ENCODE data around the gene EDNRA.

EDNRA gene

DNA sequence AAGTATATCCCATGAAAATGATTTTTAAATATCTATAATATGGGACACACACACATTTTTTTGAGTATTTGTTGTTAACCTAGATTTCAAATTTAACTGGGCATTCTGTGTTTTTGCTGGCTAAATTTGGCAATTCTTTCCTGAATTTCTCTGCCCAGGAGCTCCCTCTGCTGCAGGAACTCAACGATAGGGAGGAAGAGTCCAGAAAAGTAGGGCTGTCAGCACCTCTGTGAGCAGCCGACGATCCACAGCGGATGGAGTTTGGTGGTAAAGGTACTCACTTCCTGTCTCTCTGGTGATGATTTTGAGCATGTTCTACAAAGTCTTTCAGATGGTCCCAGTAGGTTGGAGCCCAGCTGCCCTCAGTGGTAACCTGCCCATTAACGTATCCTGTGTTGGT, 113.2 kb downstream of the EDNRA start:
- FAIRE-seq: no peak
- DNase-seq (ENCODE audit: insufficient read length): no peak
- no peak for TF ChIP-seq POLR2AphosphoS5 (IDR thresholded peaks at IDR 0.05; ENCODE audit: low read depth, low read length)

Measured in GM12892 (cell line).